IMR-90 (cell line): ENCODE results near the gene USP31. TPM values are rescaled to one million over a fixed set of nuclear protein-coding genes. Genes with fewer than 3 reads are reported as not detected.

Source experiments
- ATAC-seq: fragments of 200-7000 bp; cut with Tn5 transposase; 2 replicates; pipeline ENCODE4 v1.9.1; 2020; ENCODE audit warnings: low read depth, mild to moderate bottlenecking, moderate library complexity
- BruUV-seq: library from RNA; stranded (reverse); fragments of 400-500 nt; replicated peaks from 2 replicates; lab custom pipeline; 2021; lab: Mats Ljungman, UMichigan
- CTCF ChIA-PET: fragments of 300-600 bp; formaldehyde crosslinking; extraction: SDS; loops from one replicate; lab custom pipeline; 2021; ENCODE audit warnings: antibody characterized with exemption; lab: Yijun Ruan, JAX
- POLR2A ChIA-PET: fragments of 300-600 bp; sonication (Branson Sonifier 250); formaldehyde crosslinking; loops from one replicate; lab custom pipeline; 2022; ENCODE audit warnings: antibody characterized with exemption; ENCODE audit not compliant: unreplicated experiment; lab: Charles Lee
- DNase-seq: peaks from one replicate; pipeline ENCODE4 v3.0.0; 2013
- H2AFZ ChIP-seq: replicated peaks from 2 replicates; pipeline ENCODE3; 2013; ENCODE audit warnings: low read length, mild to moderate bottlenecking; ENCODE audit not compliant: poor library complexity
- H2AK5ac ChIP-seq: 2 replicates; pipeline ENCODE4 v1.6.1; 2013; ENCODE audit warnings: low read depth, low read length, inconsistent platforms
- H2AK9ac ChIP-seq: replicated peaks from 2 replicates; pipeline ENCODE3; 2013; ENCODE audit warnings: mild to moderate bottlenecking, low read depth, low read length, moderate library complexity; ENCODE audit not compliant: poor library complexity
- H2BK120ac ChIP-seq: 2 replicates; pipeline ENCODE4 v1.6.1; 2013; ENCODE audit warnings: low read depth, low read length, inconsistent platforms
- H2BK15ac ChIP-seq: 3 replicates; pipeline ENCODE4 v1.6.1; 2013; ENCODE audit warnings: low read depth, low read length, inconsistent platforms
- H2BK20ac ChIP-seq: 2 replicates; pipeline ENCODE4 v1.6.1; 2013; ENCODE audit warnings: low read depth, mild to moderate bottlenecking, inconsistent platforms, low read length, moderate library complexity
- H2BK5ac ChIP-seq: 2 replicates; pipeline ENCODE4 v1.6.1; 2013; ENCODE audit warnings: mild to moderate bottlenecking, low read depth, low read length, inconsistent platforms; ENCODE audit not compliant: poor library complexity, severe bottlenecking
- H3K14ac ChIP-seq: replicated peaks from 2 replicates; pipeline ENCODE4 v1.6.1; 2013; ENCODE audit warnings: low read depth, low read length, inconsistent platforms
- H3K18ac ChIP-seq: 2 replicates; pipeline ENCODE4 v1.6.1; 2013; ENCODE audit warnings: low read depth, low read length, control low read depth
- H3K23ac ChIP-seq: 2 replicates; pipeline ENCODE4 v1.6.1; 2013; ENCODE audit warnings: low read depth, low read length, inconsistent platforms
- H3K27ac ChIP-seq: 2 replicates; pipeline ENCODE4 v1.5.1; 2013; ENCODE audit warnings: mild to moderate bottlenecking, control low read depth, low read length; ENCODE audit not compliant: insufficient read depth
- H3K27me3 ChIP-seq: 2 replicates; pipeline ENCODE4 v1.6.1; 2013; ENCODE audit warnings: low read length; ENCODE audit not compliant: control insufficient read depth, insufficient read depth
- H3K36me3 ChIP-seq: 2 replicates; pipeline ENCODE4 v1.6.1; 2013; ENCODE audit warnings: low read length, mixed read lengths; ENCODE audit not compliant: control insufficient read depth, insufficient read depth
- H3K4ac ChIP-seq: 2 replicates; pipeline ENCODE4 v1.6.1; 2013; ENCODE audit warnings: low read depth, low read length, inconsistent platforms
- H3K4me1 ChIP-seq: 2 replicates; pipeline ENCODE4 v1.6.1; 2013; ENCODE audit warnings: low read length, mixed read lengths; ENCODE audit not compliant: control insufficient read depth, insufficient read depth
- H3K4me2 ChIP-seq: 2 replicates; pipeline ENCODE4 v1.6.1; 2013; ENCODE audit warnings: low read depth, mild to moderate bottlenecking, control low read depth, low read length, moderate library complexity
- H3K4me3 ChIP-seq: 2 replicates; pipeline ENCODE4 v1.5.1; 2013; ENCODE audit warnings: low read depth, mild to moderate bottlenecking, control low read depth, low read length, moderate library complexity; ENCODE audit not compliant: insufficient read depth
- H3K56ac ChIP-seq: 2 replicates; pipeline ENCODE4 v1.6.1; 2013; ENCODE audit warnings: low read length, inconsistent platforms; ENCODE audit not compliant: insufficient read depth; ENCODE audit errors: extremely low read depth
- H3K79me1 ChIP-seq, 2 experiments: 2 replicates each; pipeline ENCODE4 v1.6.1; 2013; ENCODE audit warnings: low read length in 2 of 2, inconsistent platforms in 1 of 2, low read depth in 1 of 2
- H3K9ac ChIP-seq: 2 replicates; pipeline ENCODE4 v1.6.1; 2013; ENCODE audit warnings: low read depth, low read length, control low read depth
- H3K9me1 ChIP-seq: 2 replicates; pipeline ENCODE4 v1.6.1; 2013; ENCODE audit warnings: low read length, inconsistent platforms; ENCODE audit not compliant: insufficient read depth
- H3K9me3 ChIP-seq: 2 replicates; pipeline ENCODE4 v1.6.1; 2013; ENCODE audit warnings: low read length; ENCODE audit not compliant: control insufficient read depth, insufficient read depth
- H4K20me1 ChIP-seq: 2 replicates; pipeline ENCODE4 v1.6.1; 2013; ENCODE audit warnings: low read length, inconsistent platforms; ENCODE audit not compliant: insufficient read depth
- H4K5ac ChIP-seq: 2 replicates; pipeline ENCODE4 v1.6.1; 2013; ENCODE audit warnings: mild to moderate bottlenecking, low read depth, low read length, control low read depth
- H4K8ac ChIP-seq, 2 experiments: 2 replicates each; pipeline ENCODE4 v1.6.1; 2013; ENCODE audit warnings: low read depth in 2 of 2, low read length in 2 of 2, control low read depth in 1 of 2, inconsistent platforms in 1 of 2
- H4K91ac ChIP-seq: 2 replicates; pipeline ENCODE4 v1.6.1; 2013; ENCODE audit warnings: low read depth, low read length, inconsistent platforms; ENCODE audit not compliant: insufficient read depth
- CEBPB ChIP-seq: IDR thresholded peaks from 2 replicates; pipeline ENCODE4 v1.6.1; 2012; ENCODE audit warnings: low read depth, low read length, improper control_type of control experiment
- CHD1 ChIP-seq: IDR thresholded peaks from 2 replicates; pipeline ENCODE4 v1.6.1; 2012; ENCODE audit warnings: low read depth, low read length, improper control_type of control experiment
- MAFK ChIP-seq: IDR thresholded peaks from 2 replicates; pipeline ENCODE4 v1.6.1; 2012; ENCODE audit warnings: low read depth, low read length, improper control_type of control experiment
- MXI1 ChIP-seq: IDR thresholded peaks from 2 replicates; pipeline ENCODE4 v1.6.1; 2012; ENCODE audit warnings: low read depth, mild to moderate bottlenecking, low read length, moderate library complexity, borderline replicate concordance
- POLR2A ChIP-seq: IDR thresholded peaks from 2 replicates; pipeline ENCODE4 v1.6.1; 2012; ENCODE audit warnings: mild to moderate bottlenecking, low read depth, low read length
- RCOR1 ChIP-seq: IDR thresholded peaks from 2 replicates; pipeline ENCODE4 v1.6.1; 2012; ENCODE audit warnings: mild to moderate bottlenecking, low read length, improper control_type of control experiment; ENCODE audit not compliant: insufficient replicate concordance
- RFX5 ChIP-seq: IDR thresholded peaks from 2 replicates; pipeline ENCODE4 v1.8.0; 2012; ENCODE audit warnings: low read depth, mild to moderate bottlenecking, low read length, moderate library complexity
- SMC3 ChIP-seq: fragments of 150-350 bp; IDR thresholded peaks from 2 replicates; pipeline ENCODE4 v1.6.1; 2016; ENCODE audit warnings: low read depth, mild to moderate bottlenecking, antibody characterized with exemption, low read length, moderate library complexity
- USF2 ChIP-seq: fragments of 150-350 bp; IDR thresholded peaks from 2 replicates; pipeline ENCODE4 v1.6.1; 2017; ENCODE audit warnings: mild to moderate bottlenecking, antibody characterized with exemption, low read length, low read depth
- WGBS, 2 experiments: methylation state at CpG; one replicate each; pipeline versions ENCODE4 v1.1.5 to v1.1.7; 2013; ENCODE audit warnings: missing lambda C conversion rate in 2 of 2; ENCODE audit not compliant: insufficient read length in 1 of 2; ENCODE audit errors: extremely low coverage in 2 of 2; 5-methylcytosine and 5-hydroxymethylcytosine counted together
- dilution Hi-C: fragments of 300-500 bp; cut with HindIII; formaldehyde crosslinking; loops from one replicate; pipeline ENCODE4 v1.14.3; 2018; ENCODE audit warnings: low sequenced_read_pairs; ENCODE audit not compliant: unreplicated experiment
- in situ Hi-C: fragments of 300-500 bp; cut with MboI; formaldehyde crosslinking; loops from 3 replicates; pipeline ENCODE4 v1.14.3; 2019; ENCODE audit warnings: low sequenced_read_pairs, inconsistent platforms, mixed read lengths
- intact Hi-C: fragments of 100-400 bp; cut with micrococcal nuclease; formaldehyde crosslinking; loops from 2 replicates; pipeline ENCODE4 v1.10.0; 2022
- polyA plus RNA-seq, 3 experiments: library from polyadenylated mRNA; depleted of rRNA; stranded (reverse); fragments of >200 nt; gene quantifications; 2 replicates each; pipeline ENCODE4 v1.2.3, GENCODE V29; 2012; ENCODE audit warnings: low replicate concordance in 1 of 3
- total RNA-seq: library from RNA; depleted of rRNA; stranded (reverse); fragments of >200 nt; gene quantifications from 2 replicates; pipeline ENCODE4 v1.2.3, GENCODE V29; 2012

Gene USP31
- total and polyA plus RNA-seq, 2 of the 4 experiments (the other 2 are of a cell fraction): 2.9 to 3.4 TPM

- Histone ChIP-seq H4K8ac (no peak overlapping the region; a peak in 1 of 4 replicates), H3K18ac (no peak overlapping the region), H2AK5ac (no peak overlapping the region), H3K23ac (peak overlapping the region; percentile 92), H3K56ac (no peak overlapping the region), H3K4me3 (peak overlapping the region; percentile 92), H4K20me1 (peaks cover 13% of the 10 kb centered on the region), H3K4ac (no peak overlapping the region), H4K5ac (no peak overlapping the region), H3K79me1 (peaks cover 16 to 31% of the 10 kb centered on the region in 2 experiments; a peak in 3 of 4 replicates), H4K91ac (no peak overlapping the region), H3K27me3 (no peaks in the 10 kb centered on the region; the same call in 1 of the 2 replicates), H3K4me1 (peaks cover 5% of the 10 kb centered on the region; the same call in 1 of the 2 replicates), H3K27ac (no peak overlapping the region; the same call in 1 of the 2 replicates), H2BK120ac (no peak overlapping the region), H2AK9ac (peak overlapping the region; percentile 90), H2BK15ac (no peak overlapping the region), H3K9ac (peak overlapping the region; percentile 4; the same call in 1 of the 2 replicates), H3K9me1 (0 out of 2 replicates have a peak, but pooled peaks cover 3% of the 10 kb centered on the region), H3K36me3 (no peaks in the 10 kb centered on the region), H2BK5ac (no peak overlapping the region), H2AFZ (peak overlapping the region; percentile 93), H2BK20ac (no peak overlapping the region), H3K4me2 (peak overlapping the region; percentile 92), H3K14ac (peak overlapping the region; percentile 92), H3K9me3 (no peaks in the 10 kb centered on the region)
- POLR2A ChIA-PET: interaction anchor here (1.2 kb wide), 1 partner anchor 15 kb away, joined by 3 read pairs; no protein-coding TSS in a partner anchor
- DNase-seq (no peak), ATAC-seq (no peak)
- CTCF ChIA-PET: no interaction called here
- WGBS, 2 experiments: no CpG with 5 or more reads among the region's 7 CpGs
- dilution Hi-C loops: no loop called here
- intact Hi-C loops: loop anchor here (5.0 kb wide), 1 partner anchor 76 kb away; no protein-coding TSS in a partner anchor
- no TSS peak for BruUV-seq
- no peak for TF ChIP-seq RFX5
- TF ChIP-seq USF2: no peak
- TF ChIP-seq POLR2A: no peak
- no peak for TF ChIP-seq MAFK
- no peak for TF ChIP-seq CEBPB
- TF ChIP-seq RCOR1: no peak
- TF ChIP-seq MXI1: no peak
- TF ChIP-seq CHD1: no peak
- TF ChIP-seq SMC3: no peak
- in situ Hi-C loops: no loop called here
These were observed 1.1 kb downstream of the USP31 start for GRCh38 chr16:23148166-23148512.
